Frontal cortex (tissue), 4 donors: ENCODE measurements around the gene CLIC3. TPM values are rescaled to one million over a fixed set of nuclear protein-coding genes. Genes with fewer than 3 reads are reported as not detected.

Source experiments
- DNase-seq, 2 donors: peaks; one replicate each; pipeline ENCODE4 v3.0.0; 2012; ENCODE audit warnings: low spot score in 2 of 2
- FAIRE-seq: peaks from 2 replicates; lab custom pipeline; 2012; peaks lifted over from hg19 to GRCh38; lab: Jason Lieb, UNC
- total RNA-seq: library from RNA; depleted of rRNA; stranded (reverse); fragments of >200 nt; gene quantifications from one replicate; pipeline ENCODE4 v1.2.3, GENCODE V29; 2014
- donor health status: control.
- donor health status: control.
- donor health status: control.

Gene CLIC3
- total RNA-seq, 1 donor from 2014 or later, result not detected

DNA sequence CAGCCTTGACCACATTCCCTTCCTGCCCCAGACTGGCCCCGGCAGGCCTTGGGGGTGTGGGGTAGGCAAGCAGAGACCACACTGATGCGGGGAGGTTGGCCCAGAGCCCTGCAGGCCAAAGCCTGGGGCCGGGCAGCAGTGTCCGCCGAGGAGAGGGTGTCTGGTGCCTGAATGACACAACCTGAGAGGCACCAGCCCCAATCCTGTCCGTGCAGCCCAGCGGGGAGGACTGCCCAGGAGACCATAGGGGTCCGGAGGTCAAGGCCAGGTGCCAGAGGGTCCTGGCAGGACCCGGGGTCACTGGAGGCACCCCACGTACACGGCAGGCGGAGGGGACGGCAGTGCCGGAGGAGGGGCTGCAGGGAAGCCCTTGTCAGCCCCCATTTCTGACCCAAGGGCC is 24.6 kb downstream of the CLIC3 start:
- no peak for DNase-seq
- no peak for FAIRE-seq

DNA sequence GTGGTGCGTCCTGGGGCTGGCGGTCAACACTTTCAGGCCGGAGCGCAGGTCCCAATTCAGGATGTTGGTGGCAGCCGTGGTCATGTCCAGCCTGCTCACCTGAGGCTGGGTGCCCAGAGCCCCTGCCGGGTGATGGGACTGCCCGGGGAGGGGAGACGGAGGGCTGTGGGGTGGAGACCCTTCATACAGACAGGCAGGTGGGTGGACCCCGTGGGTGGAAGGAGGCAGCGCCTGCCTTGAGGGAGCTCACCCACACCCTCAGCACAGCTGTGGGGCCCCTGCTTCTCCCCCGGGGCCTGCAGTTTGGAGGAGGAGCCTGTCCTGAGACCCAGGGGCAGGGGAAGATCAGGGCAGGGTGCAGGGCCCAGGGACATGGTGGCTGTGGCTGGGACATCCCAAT is 26.0 kb downstream of the CLIC3 start:
- no peak for FAIRE-seq
- no peak for DNase-seq

GRCh38 chr9:136969774-136970173 is 26.6 kb downstream of the CLIC3 start:
- no peak for DNase-seq
- FAIRE-seq, result no peak

DNA sequence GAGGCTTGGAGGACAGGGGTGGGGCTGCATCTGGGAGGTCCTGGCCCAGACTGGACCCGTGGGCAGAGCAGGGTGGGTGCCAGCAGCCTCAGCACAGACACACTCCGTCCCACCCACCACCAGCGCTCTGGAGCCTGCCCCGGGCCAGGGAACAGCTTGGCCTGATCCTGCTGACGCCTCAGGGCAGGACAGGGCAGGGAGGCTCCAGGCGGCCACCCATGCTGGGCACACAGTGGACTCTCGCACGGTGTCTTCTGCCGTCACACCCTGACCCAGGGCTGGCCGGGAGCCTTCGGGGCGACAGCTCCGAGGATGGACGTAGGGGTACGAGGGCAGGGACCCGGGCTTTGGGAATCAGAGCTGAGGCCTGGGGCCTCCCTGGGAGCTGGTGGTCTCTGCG is 27.2 kb downstream of the CLIC3 start:
- no peak for DNase-seq
- FAIRE-seq, result no peak

DNA sequence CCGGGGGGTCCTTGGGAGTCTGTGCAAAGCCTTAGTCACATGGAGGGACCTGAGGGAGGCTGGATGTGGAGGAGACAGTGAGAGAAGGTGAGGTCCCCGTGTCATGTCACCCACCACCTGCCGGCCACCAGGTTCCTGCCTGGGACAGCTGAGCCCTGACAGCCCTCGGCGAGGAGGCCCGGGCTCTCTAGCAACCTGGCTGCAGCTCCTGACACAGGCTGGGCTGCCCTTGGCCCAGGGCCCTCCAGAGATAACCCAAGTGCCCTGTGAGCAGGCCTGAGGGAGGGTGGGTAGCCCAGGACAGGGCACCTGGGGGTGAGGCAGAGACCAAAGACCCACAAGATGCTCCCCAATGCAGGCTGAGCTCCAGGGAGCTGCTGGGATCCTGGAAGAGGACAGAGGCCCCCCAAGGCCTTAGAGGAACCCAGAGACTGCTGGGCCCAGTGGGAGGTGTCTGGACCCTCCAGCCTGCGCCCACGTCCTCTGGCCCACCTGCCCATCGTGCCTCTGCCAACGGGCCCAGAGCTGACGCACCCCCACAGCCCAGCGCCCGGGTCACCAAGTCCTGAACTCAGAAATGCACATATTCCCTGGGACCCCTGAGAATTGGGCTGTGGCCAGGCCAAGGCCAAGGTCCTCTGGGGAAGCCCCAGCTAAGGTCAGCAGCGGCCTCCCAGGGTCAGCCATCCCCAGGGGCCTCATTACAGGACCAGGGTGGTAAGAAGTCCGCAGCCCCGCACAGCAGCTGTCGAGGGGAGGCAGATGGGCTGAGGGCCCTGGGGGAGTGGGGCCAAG is 27.8 kb downstream of the CLIC3 start:
- DNase-seq (no peak), FAIRE-seq (no peak)

GRCh38 chr9:136965771-136966484 is 30.4 kb downstream of the CLIC3 start:
- no peak for FAIRE-seq
- peak; percentile 80 to 90 for DNase-seq

DNA sequence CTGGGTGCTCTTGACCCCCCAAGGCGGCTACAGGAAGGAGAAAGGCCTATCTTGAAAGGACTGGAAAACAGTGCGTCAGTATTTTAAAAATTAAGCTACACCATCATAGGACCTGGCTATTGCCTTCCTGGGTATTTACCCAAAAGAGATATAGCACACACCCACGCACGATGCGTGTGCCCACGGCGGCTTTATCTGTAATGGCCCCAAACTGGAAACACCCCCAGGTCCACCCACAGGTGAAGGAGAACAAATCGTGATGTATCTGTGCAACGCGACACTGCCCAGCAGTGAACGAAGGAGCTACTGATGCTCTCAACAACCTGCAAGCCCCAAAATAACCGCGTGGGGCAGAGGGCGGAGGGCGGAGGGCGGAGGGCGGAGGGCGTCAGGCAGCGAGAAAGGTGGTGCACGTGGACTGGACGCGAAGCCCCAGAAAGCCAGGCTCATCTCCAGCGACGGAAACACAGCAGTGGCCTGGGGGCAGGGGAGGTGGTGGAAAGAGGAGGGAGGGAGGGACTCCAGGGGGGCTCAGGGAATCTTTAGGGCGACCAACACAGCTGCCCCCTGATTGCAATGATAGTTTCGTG is 31.4 kb downstream of the CLIC3 start:
- no peak for FAIRE-seq

GRCh38 chr9:136964171-136964689 is 32.1 kb downstream of the CLIC3 start:
- no peak for FAIRE-seq
- no peak for DNase-seq

More for the DNA sequence above, 31.4 kb downstream of the CLIC3 start:
- DNase-seq, result no peak

DNA sequence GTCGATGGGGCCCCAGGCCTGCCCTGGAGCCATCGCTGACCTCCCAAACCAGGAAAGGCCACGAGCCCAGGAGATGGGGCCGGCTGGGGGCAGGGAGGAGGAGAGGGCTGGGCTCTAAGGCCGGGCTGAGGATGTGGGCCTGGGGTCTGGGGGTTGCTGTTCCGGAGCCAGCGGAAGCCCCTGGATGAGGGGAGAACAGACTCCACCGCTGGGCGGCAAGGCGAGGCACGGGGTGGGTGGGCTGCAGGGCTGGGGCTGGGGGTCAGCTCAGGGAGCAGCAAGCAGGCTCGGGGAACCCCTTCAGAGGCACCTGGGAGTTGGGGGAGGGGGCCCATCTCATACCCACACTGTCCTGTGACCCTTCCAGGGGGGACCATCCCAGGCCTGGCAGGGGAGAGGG is 32.6 kb downstream of the CLIC3 start:
- FAIRE-seq (no peak), DNase-seq (no peak)

DNA sequence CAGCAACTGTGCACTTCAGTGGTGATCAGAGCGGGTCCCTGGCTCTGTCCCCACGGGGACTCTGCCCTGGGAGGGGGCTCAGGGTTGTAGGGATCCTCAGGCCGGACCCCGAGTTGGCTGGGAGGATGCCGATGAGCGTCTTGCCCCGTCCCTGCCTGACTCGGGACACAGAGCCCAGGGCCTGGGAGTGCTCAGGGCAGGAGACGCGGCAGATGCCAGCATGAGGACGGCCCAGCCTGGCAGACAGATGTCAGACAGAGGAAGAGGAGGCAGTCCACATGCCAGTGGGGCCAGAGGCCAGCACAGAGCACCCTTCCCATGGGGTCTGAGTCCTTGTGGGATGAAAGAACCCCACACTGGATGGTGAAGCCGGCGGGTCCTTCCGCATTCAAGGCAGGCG is 33.0 kb downstream of the CLIC3 start:
- DNase-seq, result no peak
- FAIRE-seq, result no peak

DNA sequence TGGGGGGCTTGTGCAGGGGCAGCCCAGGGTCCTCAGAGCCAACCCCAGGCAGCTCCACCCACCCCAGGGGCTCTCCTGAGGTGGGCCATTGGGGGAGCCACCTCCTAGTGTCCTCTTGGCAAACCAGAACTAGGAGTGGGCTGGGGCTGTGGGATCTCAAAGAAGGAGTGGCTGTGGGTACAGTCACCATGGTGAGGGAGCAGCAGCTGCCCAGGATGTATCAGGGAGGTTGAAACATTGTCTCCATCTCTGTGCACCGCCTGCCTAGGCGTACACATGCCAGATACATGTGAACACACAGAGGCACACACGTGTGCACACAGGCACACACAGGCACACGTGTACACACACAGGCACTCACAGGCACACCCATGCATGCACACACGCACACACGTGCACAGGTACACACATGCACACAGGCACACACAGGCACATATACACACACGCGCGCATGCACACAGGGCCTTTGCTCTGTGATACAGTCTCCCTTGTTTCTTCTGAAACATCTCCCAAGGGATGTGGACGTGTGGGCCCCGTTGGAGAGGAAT is 33.6 kb downstream of the CLIC3 start:
- FAIRE-seq, result no peak

DNA sequence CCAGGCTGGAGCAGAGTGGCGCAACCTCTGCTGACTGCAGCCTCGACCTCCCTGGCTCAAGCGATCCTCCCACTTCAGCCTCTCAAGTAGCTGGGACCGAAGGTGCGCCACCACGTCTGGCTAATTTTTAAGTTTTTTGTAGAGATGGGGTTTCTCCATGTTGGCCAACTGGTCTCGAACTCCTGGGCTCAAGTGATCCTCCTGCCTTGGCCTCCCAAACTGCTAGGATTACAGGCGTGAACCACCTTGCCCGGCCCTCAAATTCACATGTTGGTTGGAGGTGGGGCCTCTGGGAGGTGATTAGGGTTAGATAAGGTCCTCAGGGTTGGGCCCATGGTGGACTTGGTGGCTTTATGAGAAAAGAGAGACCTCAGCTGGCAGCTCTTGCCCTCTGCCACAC is 34.2 kb downstream of the CLIC3 start:
- FAIRE-seq (no peak), DNase-seq (no peak)

More for the DNA sequence above, 33.6 kb downstream of the CLIC3 start:
- no peak for DNase-seq

GRCh38 chr9:136961279-136962065 is 34.9 kb downstream of the CLIC3 start:
- FAIRE-seq (no peak), DNase-seq (peak; percentile 65 to 74)

DNA sequence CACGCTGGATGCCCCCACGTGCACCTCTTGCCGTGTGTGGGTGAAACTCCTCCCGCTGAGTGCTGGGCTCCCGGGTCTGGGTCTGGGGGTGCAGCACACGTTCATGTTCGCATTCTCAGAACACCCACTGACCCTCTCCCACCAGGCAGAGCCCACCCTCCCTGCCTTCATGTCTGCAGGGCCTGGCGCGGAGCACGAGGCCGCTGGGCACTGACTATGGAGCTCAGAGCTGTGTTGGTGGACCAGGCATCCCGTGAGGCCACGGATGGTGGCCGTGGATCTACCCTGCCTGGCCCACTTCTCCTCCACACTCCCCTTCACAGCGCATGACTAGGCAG is 35.5 kb downstream of the CLIC3 start:
- FAIRE-seq, result no peak
- no peak for DNase-seq

DNA sequence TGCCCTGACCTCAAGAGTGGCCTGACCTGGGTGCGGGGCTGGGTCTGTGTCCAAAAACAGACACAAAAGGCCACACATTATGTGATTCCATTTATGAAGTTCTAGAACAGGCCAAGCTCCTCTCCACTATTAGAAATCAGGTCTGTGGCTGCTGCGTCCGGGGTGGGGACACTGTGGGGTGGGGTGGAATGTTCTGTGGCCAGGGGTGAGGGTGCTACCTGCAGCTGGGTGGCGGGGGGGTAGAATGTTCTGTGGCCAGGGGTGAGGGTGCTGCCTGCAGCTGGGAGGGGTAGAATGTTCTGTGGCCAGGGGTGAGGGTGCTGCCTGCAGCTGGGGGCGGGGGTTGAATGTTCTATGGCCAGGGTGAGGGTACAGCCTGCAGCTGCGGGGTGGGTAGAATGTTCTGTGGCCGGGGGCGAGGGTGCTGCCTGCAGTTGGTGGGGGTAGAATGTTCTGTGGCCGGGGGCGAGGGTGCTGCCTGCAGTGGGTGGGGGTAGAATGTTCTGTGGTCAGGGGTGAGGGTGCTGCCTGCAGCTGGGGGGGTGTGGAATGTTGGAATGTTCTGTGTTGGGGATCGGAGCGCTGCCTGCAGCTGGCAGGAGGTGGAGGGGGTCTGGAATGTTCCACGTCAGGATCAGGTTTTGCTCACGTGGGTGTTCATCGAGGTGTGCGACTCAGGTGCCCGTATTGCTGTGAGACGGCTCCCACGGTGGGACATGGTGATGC is 36.0 kb downstream of the CLIC3 start:
- FAIRE-seq, result no peak
- no peak for DNase-seq

DNA sequence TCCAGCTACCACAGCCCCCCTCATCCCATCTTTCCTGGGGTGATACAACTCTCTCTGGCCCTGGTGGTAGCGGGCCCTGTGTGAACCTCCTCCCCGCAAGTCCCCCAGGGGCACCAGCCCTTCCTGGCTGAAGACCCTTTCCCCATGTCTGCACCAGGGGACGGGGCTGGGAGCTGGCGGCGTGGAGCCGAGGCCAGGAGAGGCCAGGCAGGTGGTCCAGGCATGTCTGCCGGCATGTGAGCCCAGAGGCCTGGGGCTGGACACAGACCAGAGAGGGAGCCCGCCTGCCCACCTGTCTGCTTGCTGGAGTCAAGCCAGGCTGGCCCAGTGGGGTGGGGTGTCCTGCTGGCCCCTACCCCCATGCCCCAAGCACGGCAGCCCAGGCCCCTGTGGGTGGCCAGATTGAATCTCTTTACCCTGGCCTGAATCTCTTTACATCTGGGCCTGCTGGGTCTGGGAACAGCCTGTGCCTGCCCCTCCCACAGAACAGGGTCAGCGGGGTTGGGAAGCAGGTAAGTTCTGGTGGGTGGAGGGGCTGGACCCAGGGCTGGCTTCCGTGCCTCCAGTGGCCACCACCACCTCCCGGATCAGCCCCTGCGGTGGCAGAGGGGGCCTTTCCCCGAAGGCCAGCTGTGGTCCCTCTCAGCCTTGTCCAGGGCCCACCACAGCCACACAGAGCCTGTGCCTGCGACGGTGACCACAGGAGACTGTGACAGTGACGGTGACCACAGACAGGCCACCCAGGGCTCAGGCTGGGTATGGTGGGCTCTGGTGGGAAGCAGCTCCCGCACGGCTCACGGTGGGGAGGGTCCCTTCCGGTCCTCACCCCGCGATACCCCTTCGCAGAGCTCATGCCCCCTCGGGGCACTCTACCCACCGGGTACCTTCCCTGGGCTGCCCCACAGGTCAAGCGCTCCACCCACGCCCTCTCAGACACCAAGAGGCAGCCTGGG is 37.2 kb downstream of the CLIC3 start:
- DNase-seq, result no peak
- FAIRE-seq, result no peak

DNA sequence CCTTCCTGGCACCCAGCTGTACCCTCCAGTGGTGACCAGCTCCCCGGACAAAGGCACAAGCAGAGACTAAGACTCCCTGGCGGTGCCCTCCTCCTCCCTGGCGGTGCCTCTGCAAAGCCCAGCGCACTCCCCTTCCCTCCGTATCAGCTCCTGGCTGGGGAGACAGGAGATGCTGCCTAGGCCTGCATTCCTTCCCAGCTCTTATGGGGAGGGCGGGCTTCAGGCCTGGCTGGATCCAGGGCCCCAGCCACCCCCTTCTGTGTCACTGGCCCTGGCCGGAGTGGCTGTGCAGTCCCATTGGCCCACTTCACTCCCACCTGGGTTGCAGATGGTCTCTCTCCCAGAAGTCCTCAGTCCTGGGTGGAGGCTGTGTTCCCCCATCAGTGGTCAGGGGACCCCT is 37.9 kb downstream of the CLIC3 start:
- FAIRE-seq, result no peak
- DNase-seq, result no peak

DNA sequence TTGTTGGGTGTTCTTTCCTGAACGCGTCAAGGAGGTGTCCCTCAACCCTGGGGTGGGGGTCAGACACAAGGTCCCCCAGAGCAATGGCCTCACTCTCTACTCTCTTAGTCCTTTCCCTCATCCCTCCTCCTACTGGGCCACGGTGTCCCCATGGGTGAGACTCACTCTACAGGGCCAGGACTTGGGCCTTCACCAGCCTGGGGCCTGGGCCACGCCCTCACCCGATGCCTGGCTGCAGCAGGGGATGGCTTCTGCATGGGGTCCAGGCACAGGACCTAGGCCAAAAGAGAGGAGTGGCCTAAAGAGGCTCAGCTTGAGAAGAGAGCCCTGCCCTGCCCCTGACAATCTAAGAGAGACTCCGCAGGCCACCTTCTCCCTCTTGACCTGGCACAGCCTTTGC is 38.5 kb downstream of the CLIC3 start:
- FAIRE-seq, result no peak
- DNase-seq, result no peak
